ENCODE results near the gene SPPL2C. TPM values are rescaled to one million over a fixed set of nuclear protein-coding genes. Genes with fewer than 3 reads are reported as not detected.

SPPL2C gene
- total and polyA plus RNA-seq, 2 donors: not detected

DNA sequence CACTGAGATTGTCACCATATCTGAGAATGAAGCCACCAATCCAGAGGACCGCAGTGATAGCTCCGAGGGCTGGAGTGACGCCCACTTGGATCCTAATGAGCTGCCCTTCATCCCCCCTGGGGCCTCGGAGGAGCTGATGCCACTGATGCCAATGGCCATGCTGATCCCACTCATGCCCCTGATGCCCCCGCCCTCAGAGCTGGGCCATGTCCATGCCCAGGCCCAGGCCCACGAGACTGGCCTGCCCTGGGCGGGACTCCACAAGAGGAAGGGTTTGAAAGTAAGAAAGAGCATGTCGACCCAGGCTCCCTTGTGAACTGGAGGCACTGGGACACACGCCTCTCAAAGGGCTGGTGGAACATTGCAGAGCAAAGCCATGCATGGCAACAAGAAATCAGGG, 2.0 kb downstream of the SPPL2C start:
- H3K9me3 ChIP-seq (ENCODE audit: control insufficient read depth in 2 of 2, insufficient read depth in 1 of 2, low read length in 1 of 2): no peaks in the 10 kb centered on the region
- H3K4me3 ChIP-seq (ENCODE audit: low read length in 2 of 2): no peak overlapping the region
- no peaks in the 10 kb centered on the region for H3K4me1 ChIP-seq (ENCODE audit: control insufficient read depth in 2 of 2, insufficient read depth in 2 of 2, low read length in 2 of 2)
- H3K36me3 ChIP-seq (ENCODE audit: control insufficient read depth in 2 of 2, insufficient read depth in 2 of 2, low read length in 1 of 2): no peaks in the 10 kb centered on the region
- 90% methylated on average over 9 of the region's 9 CpGs for WGBS
- no peak for DNase-seq (ENCODE audit: low read depth in 6 of 9, low spot score in 9 of 9)
- H3K27ac ChIP-seq (ENCODE audit: low read depth in 1 of 2, low read length in 1 of 2): no peak overlapping the region
- H3K27me3 ChIP-seq (ENCODE audit: control insufficient read depth in 2 of 2, insufficient read depth in 1 of 2, low read length in 1 of 2): peaks cover 0 to 20% of the 10 kb centered on the region in 2 donors

DNA sequence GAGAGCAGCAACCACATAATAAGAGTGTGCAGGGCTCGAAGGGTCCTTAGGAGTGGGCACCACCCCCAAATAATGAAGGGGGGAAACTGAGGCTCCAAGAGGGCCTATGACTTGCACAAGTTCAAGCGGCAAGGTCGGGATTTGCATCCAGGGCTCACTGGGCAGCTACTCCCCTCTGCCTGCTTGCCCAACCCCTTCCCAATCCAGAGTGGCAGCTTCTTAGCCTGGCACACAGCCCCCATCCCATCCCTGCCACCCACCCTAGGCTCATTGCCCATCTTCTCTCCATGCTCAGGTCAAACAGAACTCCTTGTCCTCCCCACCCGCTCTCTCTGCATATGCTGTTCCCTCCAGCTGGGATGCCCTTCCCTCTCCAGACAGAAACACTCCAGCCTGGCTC, 2.4 kb downstream of the SPPL2C start:
- no peak for DNase-seq (ENCODE audit: low read depth in 6 of 9, low spot score in 9 of 9)
- H3K27ac ChIP-seq (ENCODE audit: low read depth in 1 of 2, low read length in 1 of 2): no peak overlapping the region
- 98% methylated on average over 4 of the region's 4 CpGs for WGBS
- no peaks in the 10 kb centered on the region for H3K4me1 ChIP-seq (ENCODE audit: control insufficient read depth in 2 of 2, insufficient read depth in 2 of 2, low read length in 2 of 2)
- no peaks in the 10 kb centered on the region for H3K36me3 ChIP-seq (ENCODE audit: control insufficient read depth in 2 of 2, insufficient read depth in 2 of 2, low read length in 1 of 2)
- H3K4me3 ChIP-seq (ENCODE audit: low read length in 2 of 2): no peak overlapping the region
- no peaks in the 10 kb centered on the region for H3K9me3 ChIP-seq (ENCODE audit: control insufficient read depth in 2 of 2, insufficient read depth in 1 of 2, low read length in 1 of 2)
- H3K27me3 ChIP-seq (ENCODE audit: control insufficient read depth in 2 of 2, insufficient read depth in 1 of 2, low read length in 1 of 2): peaks cover 2 to 21% of the 10 kb centered on the region in 2 donors

GRCh38 chr17:45847747-45848146, 3.1 kb downstream of the SPPL2C start:
- no peaks in the 10 kb centered on the region for H3K36me3 ChIP-seq (ENCODE audit: control insufficient read depth in 2 of 2, insufficient read depth in 2 of 2, low read length in 1 of 2)
- no peak overlapping the region for H3K4me3 ChIP-seq (ENCODE audit: low read length in 2 of 2)
- peaks cover 2 to 26% of the 10 kb centered on the region in 2 donors for H3K27me3 ChIP-seq (ENCODE audit: control insufficient read depth in 2 of 2, insufficient read depth in 1 of 2, low read length in 1 of 2)
- H3K27ac ChIP-seq (ENCODE audit: low read depth in 1 of 2, low read length in 1 of 2): no peak overlapping the region
- DNase-seq (ENCODE audit: low read depth in 6 of 9, low spot score in 9 of 9): no peak
- H3K9me3 ChIP-seq (ENCODE audit: control insufficient read depth in 2 of 2, insufficient read depth in 1 of 2, low read length in 1 of 2): no peaks in the 10 kb centered on the region
- 93% methylated on average over 5 of the region's 5 CpGs for WGBS
- no peaks in the 10 kb centered on the region for H3K4me1 ChIP-seq (ENCODE audit: control insufficient read depth in 2 of 2, insufficient read depth in 2 of 2, low read length in 2 of 2)

GRCh38 chr17:45848405-45848804, 3.7 kb downstream of the SPPL2C start:
- Histone ChIP-seq H3K27me3 (ENCODE audit: control insufficient read depth in 2 of 2, insufficient read depth in 1 of 2, low read length in 1 of 2) (peaks cover 2 to 26% of the 10 kb centered on the region in 2 donors), H3K36me3 (ENCODE audit: control insufficient read depth in 2 of 2, insufficient read depth in 2 of 2, low read length in 1 of 2) (no peaks in the 10 kb centered on the region), H3K4me3 (ENCODE audit: low read length in 2 of 2) (no peak overlapping the region), H3K4me1 (ENCODE audit: control insufficient read depth in 2 of 2, insufficient read depth in 2 of 2, low read length in 2 of 2) (no peaks in the 10 kb centered on the region), H3K9me3 (ENCODE audit: control insufficient read depth in 2 of 2, insufficient read depth in 1 of 2, low read length in 1 of 2) (no peaks in the 10 kb centered on the region), H3K27ac (ENCODE audit: low read depth in 1 of 2, low read length in 1 of 2) (no peak overlapping the region)
- no peak for DNase-seq (ENCODE audit: low read depth in 6 of 9, low spot score in 9 of 9)
- 94% methylated on average over 9 of the region's 9 CpGs for WGBS

GRCh38 chr17:45848868-45849535, 4.3 kb downstream of the SPPL2C start:
- no peak for DNase-seq (ENCODE audit: low read depth in 6 of 9, low spot score in 9 of 9)
- 95% methylated on average over 15 of the region's 15 CpGs for WGBS
- H3K4me3 ChIP-seq (ENCODE audit: low read length in 2 of 2): no peak overlapping the region

DNA sequence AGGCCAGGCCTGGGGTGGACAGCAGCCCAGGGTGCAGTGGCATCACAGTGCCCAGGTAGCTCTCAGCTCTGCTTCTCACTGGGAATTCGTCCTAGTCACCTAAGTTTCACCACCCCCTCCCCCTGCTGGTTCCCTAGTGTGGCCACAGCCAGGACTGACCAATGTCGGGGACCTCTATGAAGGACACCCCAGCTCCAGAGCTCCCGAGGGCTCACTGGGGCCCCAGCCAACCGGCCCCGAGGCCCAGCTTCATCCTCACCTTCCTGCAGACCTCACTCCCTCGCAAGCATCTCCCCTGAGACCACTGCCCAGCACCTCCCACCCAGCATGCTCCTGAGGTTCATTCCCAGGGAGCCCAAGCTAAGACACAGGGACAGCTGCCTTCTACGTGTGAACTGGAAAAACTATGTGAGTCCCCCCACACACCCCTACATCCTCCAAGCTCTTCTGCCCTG, 4.9 kb downstream of the SPPL2C start:
- H3K4me1 ChIP-seq (ENCODE audit: control insufficient read depth in 2 of 2, insufficient read depth in 2 of 2, low read length in 2 of 2): no peaks in the 10 kb centered on the region
- no peak overlapping the region for H3K4me3 ChIP-seq (ENCODE audit: low read length in 2 of 2)
- peaks cover 2 to 26% of the 10 kb centered on the region in 2 donors for H3K27me3 ChIP-seq (ENCODE audit: control insufficient read depth in 2 of 2, insufficient read depth in 1 of 2, low read length in 1 of 2)
- 91% methylated on average over 7 of the region's 7 CpGs for WGBS
- DNase-seq (ENCODE audit: low read depth in 6 of 9, low spot score in 9 of 9): no peak
- no peak overlapping the region for H3K27ac ChIP-seq (ENCODE audit: low read depth in 1 of 2, low read length in 1 of 2)
- no peaks in the 10 kb centered on the region for H3K9me3 ChIP-seq (ENCODE audit: control insufficient read depth in 2 of 2, insufficient read depth in 1 of 2, low read length in 1 of 2)
- H3K36me3 ChIP-seq (ENCODE audit: control insufficient read depth in 2 of 2, insufficient read depth in 2 of 2, low read length in 1 of 2): no peaks in the 10 kb centered on the region

More at GRCh38 chr17:45848868-45849535, 4.3 kb downstream of the SPPL2C start:
- Histone ChIP-seq H3K27me3 (ENCODE audit: control insufficient read depth in 2 of 2, insufficient read depth in 1 of 2, low read length in 1 of 2) (peaks cover 2 to 26% of the 10 kb centered on the region in 2 donors), H3K27ac (ENCODE audit: low read depth in 1 of 2, low read length in 1 of 2) (no peak overlapping the region), H3K4me1 (ENCODE audit: control insufficient read depth in 2 of 2, insufficient read depth in 2 of 2, low read length in 2 of 2) (no peaks in the 10 kb centered on the region), H3K36me3 (ENCODE audit: control insufficient read depth in 2 of 2, insufficient read depth in 2 of 2, low read length in 1 of 2) (no peaks in the 10 kb centered on the region), H3K9me3 (ENCODE audit: control insufficient read depth in 2 of 2, insufficient read depth in 1 of 2, low read length in 1 of 2) (no peaks in the 10 kb centered on the region)

- Histone ChIP-seq H3K27me3 (ENCODE audit: control insufficient read depth in 2 of 2, insufficient read depth in 1 of 2, low read length in 1 of 2) (peaks cover 2 to 26% of the 10 kb centered on the region in 2 donors), H3K27ac (ENCODE audit: low read depth in 1 of 2, low read length in 1 of 2) (no peak overlapping the region), H3K4me1 (ENCODE audit: control insufficient read depth in 2 of 2, insufficient read depth in 2 of 2, low read length in 2 of 2) (no peaks in the 10 kb centered on the region), H3K9me3 (ENCODE audit: control insufficient read depth in 2 of 2, insufficient read depth in 1 of 2, low read length in 1 of 2) (no peaks in the 10 kb centered on the region), H3K36me3 (ENCODE audit: control insufficient read depth in 2 of 2, insufficient read depth in 2 of 2, low read length in 1 of 2) (no peaks in the 10 kb centered on the region), H3K4me3 (ENCODE audit: low read length in 2 of 2) (no peak overlapping the region)
- 90% methylated on average over 4 of the region's 4 CpGs for WGBS
- no peak for DNase-seq (ENCODE audit: low read depth in 6 of 9, low spot score in 9 of 9)
These were observed 5.3 kb downstream of the SPPL2C start for GRCh38 chr17:45850011-45850410.

DNA sequence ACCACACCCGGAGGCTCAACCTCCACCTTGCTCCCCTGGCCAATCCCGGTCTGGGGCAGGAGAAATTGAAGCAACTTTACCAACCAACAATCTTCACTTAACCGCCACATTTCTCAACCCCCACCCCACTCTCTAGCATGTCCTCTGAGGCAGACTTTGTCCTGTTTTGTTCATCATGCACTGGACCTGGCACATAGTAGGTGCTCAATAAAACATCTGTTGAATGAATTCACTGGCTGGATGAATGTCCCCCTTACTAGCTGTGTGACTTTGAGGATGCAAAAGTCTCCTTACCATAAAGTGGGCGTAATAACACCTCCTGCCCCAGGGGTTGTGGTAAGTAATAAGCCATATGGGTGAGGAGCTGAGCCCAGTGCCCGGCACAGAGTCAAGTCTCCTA, 5.8 kb downstream of the SPPL2C start:
- DNase-seq (ENCODE audit: low read depth in 6 of 9, low spot score in 9 of 9): no peak
- Histone ChIP-seq H3K27me3 (ENCODE audit: control insufficient read depth in 2 of 2, insufficient read depth in 1 of 2, low read length in 1 of 2) (peaks cover 2 to 26% of the 10 kb centered on the region in 2 donors), H3K9me3 (ENCODE audit: control insufficient read depth in 2 of 2, insufficient read depth in 1 of 2, low read length in 1 of 2) (peaks cover 0 to 3% of the 10 kb centered on the region in 2 donors), H3K4me1 (ENCODE audit: control insufficient read depth in 2 of 2, insufficient read depth in 2 of 2, low read length in 2 of 2) (no peaks in the 10 kb centered on the region), H3K27ac (ENCODE audit: low read depth in 1 of 2, low read length in 1 of 2) (no peak overlapping the region), H3K36me3 (ENCODE audit: control insufficient read depth in 2 of 2, insufficient read depth in 2 of 2, low read length in 1 of 2) (no peaks in the 10 kb centered on the region), H3K4me3 (ENCODE audit: low read length in 2 of 2) (no peak overlapping the region)
- WGBS: 89% methylated on average over 5 of the region's 5 CpGs

DNA sequence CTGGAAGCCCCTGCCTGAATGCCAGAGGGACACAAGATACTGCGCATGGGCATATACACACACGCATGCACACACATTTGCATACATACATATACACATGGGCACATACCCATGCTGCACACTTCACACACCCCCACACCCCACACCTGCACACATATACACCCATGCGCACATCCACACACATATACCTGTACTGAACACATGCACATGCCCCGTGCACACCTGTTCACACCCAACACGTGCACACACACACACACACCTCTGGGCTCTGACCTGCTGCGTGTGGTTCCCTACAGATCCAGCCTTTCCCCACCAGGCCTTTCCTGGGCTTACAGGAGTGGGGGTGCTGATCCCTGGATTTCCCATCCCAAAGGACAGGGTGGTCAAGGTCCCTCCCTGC, 6.3 kb downstream of the SPPL2C start:
- H3K4me1 ChIP-seq (ENCODE audit: control insufficient read depth in 2 of 2, insufficient read depth in 2 of 2, low read length in 2 of 2): no peaks in the 10 kb centered on the region
- no peaks in the 10 kb centered on the region for H3K36me3 ChIP-seq (ENCODE audit: control insufficient read depth in 2 of 2, insufficient read depth in 2 of 2, low read length in 1 of 2)
- WGBS: 94% methylated on average over 6 of the region's 6 CpGs
- no peak for DNase-seq (ENCODE audit: low read depth in 6 of 9, low spot score in 9 of 9)
- peaks cover 0 to 3% of the 10 kb centered on the region in 2 donors for H3K9me3 ChIP-seq (ENCODE audit: control insufficient read depth in 2 of 2, insufficient read depth in 1 of 2, low read length in 1 of 2)
- no peak overlapping the region for H3K27ac ChIP-seq (ENCODE audit: low read depth in 1 of 2, low read length in 1 of 2)
- H3K27me3 ChIP-seq (ENCODE audit: control insufficient read depth in 2 of 2, insufficient read depth in 1 of 2, low read length in 1 of 2): peaks cover 2 to 26% of the 10 kb centered on the region in 2 donors
- H3K4me3 ChIP-seq (ENCODE audit: low read length in 2 of 2): no peak overlapping the region
